ENCODE data around the gene TFPT.

The TFPT gene

DNA sequence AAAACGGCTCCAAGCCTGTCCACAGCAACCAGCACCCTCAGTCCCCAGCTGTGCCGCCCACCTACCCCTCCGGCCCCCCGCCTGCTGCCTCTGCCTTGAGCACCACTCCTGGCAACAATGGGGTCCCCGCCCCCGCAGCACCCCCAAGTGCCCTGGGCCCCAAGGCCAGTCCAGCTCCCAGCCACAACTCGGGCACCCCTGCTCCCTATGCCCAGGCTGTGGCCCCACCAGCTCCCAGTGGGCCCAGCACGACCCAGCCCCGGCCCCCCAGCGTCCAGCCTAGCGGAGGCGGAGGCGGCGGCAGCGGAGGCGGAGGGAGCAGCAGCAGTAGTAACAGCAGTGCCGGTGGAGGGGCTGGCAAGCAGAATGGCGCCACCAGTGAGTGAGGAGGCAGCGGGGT lies 32.7 kb upstream of the TFPT start:
- DNase-seq: no peak

DNA sequence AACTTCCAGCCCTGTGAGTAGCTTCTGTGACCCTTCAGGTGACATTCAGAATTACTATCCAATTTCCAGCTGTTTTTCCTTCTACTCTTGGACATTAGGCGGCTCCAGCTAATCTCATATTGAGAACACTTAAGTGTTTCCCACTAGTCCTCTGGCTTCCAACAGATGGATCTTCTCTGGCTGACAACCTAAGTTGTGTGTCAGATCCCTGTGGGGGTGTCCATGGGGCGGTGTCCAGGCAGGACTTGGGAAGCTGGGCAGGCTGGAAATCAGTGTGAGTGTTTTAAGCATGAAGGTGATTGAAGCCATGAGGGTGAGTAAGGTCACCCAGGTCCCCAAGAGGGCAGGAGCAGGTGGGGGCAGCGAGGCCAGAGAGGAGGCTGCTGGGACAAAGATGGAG lies 32.2 kb upstream of the TFPT start:
- DNase-seq: no peak

DNA sequence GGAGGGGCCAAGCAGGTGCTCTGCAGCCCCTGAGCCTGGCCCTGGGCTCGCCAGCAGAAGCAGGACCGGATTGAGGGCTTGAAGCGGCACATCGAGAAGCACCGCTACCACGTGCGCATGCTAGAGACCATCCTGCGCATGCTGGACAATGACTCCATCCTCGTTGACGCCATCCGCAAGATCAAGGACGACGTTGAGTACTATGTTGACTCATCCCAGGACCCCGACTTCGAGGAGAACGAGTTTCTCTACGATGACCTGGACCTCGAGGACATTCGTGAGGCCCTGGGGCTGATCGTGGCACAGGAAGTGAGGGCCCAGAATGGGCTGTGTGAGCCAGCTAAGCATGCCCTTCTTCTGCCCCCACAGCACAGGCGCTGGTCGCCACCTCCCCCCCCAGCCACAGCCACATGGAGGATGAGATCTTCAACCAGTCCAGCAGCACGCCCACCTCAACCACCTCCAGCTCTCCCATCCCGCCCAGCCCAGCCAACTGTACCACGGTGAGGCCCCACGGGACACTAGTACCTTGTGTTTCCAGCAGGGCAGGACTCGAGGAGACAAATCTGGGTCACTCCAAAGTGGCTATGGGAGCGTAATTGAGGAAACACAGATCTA lies 30.2 kb upstream of the TFPT start:
- no peak for DNase-seq

DNA sequence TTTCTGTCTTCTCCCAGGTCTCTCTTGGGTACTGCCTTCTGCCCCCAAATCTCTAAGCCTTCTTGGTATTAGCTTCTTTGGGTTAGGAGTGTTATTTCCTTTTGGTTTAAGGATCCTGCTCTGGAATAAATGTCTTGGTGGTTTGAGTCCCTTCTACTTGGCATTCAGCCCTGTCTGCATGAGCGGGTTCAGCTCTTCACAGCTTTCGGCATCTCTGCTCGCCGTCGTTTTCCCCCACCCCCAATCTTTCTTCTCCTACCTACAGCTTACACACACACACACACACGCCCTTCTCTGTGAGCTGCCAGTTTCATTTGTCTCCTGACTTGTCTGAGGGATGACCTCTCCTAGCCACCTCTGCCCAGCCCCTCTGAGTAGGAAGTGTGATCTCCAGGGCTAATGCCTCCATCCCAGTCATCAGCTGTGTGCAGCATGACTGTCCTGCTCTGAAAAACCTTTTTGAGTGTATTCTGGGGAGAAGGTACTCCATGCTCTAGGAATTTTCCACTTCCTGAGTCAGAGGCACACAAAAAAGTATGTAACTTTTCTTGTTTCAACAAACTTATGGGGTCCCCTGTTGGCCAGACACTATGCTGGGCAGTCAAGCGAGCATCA lies 26.8 kb upstream of the TFPT start:
- no peak for DNase-seq

DNA sequence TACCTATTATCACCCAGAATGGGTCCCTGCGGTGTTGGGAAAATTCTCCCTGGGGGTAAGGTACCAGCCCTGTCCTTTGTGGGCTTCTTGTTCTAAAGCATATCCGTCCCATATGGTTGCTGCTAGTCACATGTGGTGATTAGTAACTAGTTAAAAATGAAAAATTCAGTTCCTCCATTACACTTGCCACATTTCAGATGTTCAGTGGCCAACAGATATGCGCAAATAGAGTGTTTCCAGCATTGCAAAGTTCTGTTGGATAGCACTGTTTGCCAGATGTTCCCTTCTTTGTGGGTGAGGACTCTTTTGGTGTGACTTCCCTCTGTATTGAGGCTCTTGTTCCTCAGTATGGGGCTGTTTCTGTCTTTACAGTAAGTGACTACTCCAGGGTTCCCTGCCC lies 25.9 kb upstream of the TFPT start:
- DNase-seq: no peak

DNA sequence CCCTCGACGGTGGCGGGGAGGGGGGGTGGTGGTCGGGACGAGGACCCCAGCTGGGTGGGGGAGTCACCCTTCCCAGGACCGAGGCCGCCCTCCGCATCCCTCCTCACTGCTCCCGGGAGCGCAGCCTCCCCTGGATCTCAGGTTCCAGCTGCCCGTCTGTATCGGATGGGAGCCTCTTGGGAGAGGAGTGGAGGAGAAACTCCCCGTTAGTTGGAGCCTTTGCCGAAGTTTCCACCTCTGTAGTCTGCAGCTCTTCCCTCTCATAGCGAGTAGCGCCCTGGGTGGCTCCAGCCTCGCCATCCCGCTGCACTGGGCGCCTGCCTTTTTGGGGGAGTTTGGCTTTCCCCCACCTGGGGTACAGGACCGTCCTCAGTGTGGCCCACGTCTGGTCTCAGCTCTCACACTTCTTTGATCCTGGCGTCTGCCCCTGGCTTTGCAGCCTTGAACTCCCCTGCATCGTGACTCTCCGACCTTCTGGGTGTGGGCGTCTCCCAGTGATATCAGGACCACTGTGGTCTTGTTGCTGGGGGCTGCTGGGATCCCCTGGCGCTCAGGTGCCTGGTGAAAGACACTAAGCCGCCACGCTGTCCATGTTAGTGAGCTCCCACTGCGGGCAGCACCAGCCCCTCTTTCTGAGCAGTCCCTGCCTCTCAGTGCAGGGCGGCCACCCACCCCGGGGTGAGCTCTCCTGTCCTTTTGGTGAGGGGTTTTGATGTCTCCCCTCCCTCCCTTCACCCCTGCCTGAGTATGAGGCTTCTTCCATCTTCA lies 23.2 kb upstream of the TFPT start:
- no peak for DNase-seq

DNA sequence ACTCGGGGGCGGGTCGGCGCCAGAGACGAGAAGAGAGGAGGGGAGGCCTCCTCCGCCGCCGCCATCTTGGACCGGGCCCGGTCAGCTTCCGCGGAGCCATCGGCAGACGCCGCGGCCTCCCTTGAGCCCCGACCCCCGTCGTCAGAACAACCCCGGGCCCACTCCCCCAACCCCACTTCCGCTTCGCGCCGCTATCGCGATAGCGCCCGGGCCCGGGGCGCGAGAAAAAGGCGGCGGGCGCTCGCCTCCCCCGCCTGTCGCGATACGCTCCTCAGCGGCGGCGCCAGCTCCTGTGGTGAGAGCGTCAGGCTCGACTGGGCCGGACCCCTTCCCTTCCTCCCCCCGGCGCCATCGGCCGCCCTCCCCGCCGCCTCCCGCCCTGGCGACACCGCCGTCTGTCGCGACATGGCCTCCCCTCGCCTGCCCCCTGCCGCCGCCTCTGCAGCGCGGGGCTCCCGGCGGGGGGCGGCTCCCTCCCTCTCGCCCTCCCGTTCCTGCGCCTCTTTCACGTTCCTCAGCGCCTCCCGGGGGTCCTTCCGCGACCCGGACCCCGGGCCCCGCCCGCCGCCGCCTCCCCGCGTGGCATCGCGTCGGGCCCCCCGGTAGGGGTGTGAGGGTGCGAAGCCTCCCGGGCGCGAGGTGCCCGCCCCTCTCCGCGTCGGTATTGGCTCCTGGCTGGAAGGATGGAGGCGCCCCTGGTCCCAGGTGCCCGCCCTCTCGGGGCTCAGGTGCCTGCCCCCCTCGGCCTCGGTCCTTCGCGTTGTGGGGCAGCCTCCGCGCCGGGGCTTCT lies 22.4 kb upstream of the TFPT start, which contains the start of gene CNOT3:
Gene CNOT3 (plus strand): TSS at position 64 of the 790 bp plus-strand sequence. CDS start 5,217 bp downstream, outside the sequence.
- no peak for DNase-seq

DNA sequence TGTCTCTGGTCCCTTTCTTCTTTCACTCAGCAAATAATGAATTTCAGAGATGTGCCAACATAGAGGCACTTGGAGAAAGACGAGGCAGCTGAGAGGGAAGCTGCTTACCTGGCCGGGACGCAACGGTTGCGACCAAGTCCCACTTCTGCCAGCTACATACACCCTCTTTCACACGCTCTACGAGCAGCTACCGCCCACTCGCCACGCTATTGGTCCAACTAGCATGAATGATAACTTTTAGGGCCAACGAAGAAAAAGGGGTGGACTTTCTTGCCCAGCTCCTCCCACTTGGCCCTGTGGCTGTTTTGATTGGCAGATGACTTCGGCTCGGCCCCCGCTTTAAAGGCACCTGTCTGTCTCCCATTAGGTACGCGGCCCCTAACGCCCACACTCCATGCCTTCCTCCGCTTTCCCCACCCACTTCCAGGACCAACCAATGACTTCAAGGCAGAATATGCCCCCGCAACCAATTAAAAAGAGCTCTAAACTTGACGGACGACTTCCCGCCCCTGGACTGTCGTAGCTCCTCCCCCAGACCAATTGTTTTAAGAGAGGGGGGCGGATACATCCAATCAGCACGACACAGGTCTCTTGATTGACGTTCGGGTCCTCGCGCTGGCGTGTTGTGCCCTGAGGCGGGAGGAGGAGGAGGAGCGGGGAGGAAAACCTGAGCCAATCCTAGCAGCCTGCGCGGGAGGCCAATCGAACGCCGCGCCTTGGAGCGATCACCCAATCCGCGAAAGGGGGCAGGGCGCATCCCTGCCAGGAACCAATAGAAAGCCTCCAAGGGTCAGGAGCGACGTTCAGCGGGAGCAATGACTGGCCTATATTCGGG lies 21.6 kb upstream of the TFPT start:
- peak; percentile 100 for DNase-seq

DNA sequence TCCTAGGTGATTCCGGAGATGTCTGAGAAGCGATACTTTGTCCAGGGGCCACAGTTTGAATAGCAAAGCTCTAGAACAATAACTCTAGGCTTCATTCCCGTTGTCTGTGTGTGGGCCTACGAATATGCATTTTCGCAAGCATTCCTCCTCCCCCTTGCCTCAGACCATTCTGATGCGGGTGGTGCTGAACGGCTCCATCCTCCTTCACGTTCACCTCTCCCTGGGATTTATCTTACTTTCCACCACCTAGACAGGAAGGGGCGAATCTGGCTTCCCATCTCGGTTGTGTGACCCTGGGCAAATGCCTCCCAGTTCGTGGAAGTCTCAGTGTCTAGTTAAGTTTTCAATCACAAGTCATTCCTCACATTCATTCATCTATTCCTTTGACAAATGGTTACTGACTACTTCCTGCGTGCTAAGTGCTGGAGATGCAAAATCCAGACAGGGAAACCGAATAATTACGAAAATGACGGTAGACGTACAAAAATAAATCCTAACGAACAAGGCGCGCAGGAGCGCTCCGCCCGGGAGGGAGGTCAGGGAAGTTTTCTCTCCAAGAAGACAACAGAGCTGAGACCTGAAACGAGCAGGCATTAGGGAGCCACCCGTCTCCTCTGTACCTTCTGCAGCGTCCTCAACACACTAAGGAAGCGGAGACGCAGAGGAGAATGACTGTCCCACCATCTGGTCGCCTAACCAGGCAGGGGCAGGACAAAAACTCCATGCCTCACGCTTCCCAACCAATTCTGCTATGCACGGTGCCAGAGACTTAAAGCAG lies 20.8 kb upstream of the TFPT start:
- DNase-seq: peak; percentile 80

DNA sequence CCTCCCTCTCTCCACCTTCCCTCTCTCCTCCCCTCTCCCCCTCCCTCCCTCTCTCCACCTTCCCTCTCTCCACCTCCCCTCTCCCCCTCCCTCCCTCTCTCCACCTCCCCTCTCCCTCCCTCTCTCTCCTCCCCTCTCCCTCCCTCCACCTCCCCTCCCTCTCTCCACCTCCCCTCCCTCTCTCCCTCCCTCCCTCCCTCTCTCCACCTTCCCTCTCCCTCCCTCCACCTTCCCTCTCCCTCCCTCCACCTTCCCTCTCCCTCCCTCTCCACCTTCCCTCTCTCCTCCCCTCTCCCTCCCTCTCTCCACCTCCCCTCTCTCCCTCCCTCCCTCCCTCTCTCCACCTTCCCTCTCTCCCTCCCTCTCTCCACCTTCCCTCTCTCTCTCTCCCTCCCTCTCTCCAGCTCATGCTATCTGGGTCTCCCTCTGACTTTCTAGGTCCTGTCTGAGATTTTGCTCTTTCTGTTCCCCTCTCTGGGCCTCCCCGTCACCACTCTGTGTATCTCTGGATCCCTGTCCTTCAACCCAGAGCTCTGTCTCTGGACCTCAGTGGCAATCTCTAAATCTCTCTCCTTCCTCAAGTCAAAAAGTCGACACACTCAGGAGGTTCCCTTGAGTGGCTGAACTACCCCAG lies 18.6 kb upstream of the TFPT start:
- DNase-seq: no peak

DNA sequence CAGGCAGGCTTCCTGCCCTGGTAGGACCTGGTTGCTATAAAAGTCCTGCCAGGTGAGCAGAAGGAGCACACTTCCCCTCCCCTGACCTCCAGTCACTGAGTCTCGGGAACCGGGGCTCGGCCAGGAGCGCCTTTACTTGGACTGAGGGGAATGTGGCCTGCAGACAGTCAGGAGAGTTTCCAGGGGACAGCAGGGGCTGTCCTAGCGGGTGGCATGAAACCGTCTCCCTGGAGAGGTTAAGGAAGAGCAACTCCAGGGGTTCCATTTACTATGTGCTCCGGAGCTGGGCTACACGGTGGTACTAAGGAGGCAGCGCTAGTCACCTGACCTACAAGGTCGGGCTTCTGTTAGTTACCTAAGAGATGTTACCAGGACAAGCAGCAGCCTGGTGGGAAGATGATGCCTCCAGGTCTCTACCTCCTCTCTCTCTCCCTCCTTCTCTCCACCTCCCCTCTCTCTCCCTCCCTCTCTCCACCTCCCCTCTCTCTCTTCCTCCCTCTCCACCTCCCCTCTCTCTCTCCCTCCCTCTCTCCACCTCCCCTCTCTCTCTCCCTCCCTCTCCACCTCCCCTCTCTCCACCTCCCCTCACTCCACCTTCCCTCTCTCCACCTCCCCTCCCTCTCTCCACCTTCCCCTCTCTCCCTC lies 18.0 kb upstream of the TFPT start:
- peak; percentile 87 for DNase-seq

DNA sequence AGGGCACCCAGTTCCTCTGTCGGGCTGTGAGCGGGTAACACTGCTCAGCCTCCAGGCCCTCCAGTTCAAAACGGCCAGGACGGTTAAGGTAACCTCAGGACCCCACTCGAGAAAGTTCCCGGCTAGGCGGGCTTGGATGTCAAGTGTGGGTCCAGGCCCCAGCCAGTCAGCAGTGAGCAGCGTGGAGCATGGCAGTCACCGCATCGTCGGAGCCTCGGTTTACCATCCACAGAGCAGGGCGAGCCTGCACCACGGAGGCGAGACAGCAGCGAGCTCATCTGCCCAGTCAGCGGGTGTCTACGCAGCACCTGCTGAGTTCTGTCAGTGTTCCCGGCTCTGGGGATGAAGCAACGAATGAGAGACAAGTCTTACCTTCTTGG lies 14.2 kb upstream of the TFPT start:
- DNase-seq: no peak

DNA sequence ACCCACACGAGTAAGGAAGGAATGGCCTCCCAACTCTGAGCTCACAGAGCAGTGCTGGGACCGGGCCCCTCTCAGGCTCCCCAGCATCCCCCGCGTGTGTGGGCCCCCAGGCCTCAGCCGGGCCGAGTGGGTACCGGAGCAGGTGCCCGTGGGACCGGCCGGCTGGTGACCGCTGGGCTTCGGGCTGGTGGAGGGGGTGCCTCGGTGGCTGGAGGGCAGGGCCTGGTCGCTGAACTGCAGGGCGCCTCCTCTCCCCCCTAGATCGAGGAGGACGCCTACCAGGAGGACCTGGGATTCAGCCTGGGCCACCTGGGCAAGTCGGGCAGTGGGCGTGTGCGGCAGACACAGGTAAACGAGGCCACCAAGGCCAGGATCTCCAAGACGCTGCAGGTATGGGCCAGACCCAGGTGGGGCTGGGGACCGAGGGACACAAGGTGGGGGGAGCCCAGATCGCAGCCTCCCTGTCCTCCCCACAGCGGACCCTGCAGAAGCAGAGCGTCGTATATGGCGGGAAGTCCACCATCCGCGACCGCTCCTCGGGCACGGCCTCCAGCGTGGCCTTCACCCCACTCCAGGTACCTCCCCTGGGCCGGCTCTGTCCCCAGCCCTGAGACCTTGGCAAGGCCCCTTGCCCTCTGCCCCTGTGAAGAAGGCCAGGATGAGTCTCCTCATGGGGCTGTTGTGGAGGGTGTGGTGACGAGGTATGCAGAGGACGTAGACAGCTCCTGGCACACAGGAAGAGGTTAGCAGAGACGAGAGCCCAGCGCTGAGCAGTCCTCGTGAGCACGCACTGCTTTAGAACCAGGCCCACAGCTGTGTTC lies 13.5 kb upstream of the TFPT start:
- no peak for DNase-seq

DNA sequence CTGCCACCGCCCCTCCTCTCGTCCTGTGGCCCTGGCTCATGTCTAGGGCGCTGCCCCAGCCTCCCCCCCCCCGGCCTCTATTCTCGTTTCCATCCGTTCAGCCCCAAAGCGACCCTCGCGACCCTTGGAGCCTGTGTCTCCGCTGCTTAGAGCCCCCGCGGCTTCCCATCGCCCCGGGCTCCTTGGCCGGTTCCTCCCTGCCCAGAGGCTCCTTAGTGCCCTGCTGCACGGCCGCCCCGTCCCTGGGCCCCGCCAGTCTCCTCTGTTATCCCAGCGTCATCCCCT lies 12.9 kb upstream of the TFPT start:
- no peak for DNase-seq

DNA sequence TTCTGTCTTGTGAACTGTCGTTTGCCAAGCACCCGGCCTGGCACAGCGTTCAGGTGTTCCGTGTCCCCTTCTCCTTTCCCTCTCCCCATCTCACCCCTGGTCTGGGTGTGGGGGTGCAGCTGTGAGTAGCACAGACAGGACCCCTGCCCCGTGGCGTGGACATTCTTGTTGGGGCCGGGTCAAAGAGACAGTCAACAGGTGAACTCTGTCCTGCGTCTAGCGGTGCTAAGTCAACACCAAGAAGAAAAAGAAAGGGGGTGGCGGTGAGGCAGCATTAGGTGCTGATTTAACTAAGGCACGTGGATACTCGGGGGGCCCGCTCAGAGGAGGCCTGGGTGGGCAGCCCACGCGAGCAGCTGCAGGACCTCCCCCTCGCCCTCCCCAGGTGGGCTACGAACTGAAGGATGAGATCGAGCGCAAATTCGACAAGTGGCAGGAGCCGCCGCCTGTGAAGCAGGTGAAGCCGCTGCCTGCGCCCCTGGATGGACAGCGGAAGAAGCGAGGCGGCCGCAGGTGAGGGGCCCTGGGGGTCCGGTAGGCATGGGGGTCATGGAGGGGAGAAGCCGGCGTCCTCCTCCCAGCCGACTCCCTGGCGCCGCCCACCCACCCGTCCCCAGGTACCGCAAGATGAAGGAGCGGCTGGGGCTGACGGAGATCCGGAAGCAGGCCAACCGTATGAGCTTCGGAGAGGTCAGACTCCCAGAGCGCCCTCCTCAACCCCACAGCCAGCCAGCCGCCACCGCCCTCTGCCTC lies 12.4 kb upstream of the TFPT start:
- DNase-seq: no peak

DNA sequence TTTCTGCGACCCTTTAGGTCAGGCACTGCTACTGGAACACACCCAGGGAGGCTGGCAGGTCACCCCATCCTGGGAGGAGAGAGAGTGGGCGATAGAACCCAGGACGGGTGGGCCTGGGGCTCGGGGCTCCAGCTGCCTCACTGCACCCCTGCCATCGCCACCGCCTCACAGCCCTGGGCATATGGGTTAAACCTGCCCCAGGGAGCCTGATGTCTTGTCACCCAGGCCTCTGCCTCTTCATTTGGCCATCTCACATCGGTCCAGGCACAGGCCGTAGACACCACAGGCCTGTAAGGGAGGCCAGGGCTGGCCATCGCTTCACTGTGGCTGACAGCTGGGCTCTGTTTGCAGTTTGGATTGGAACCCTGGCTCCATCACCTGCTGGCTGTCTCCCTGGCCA lies 10.3 kb upstream of the TFPT start:
- no peak for DNase-seq

DNA sequence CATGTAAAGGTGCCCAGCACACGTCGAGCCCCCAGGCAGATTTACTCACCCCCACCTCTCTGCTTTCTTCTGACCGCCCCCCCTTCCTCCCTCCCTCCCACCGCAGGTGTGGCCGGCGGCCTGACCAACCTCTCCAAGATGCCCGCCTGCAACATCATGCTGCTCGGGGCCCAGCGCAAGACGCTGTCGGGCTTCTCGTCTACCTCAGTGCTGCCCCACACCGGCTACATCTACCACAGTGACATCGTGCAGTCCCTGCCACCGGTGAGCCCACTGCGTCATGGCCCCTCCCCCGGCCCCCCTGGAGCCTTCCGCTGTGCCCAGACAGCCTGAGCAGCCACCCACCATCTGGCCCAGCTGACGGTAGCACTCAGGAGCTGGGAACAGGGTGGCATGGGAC lies 8.9 kb upstream of the TFPT start:
- DNase-seq: no peak

DNA sequence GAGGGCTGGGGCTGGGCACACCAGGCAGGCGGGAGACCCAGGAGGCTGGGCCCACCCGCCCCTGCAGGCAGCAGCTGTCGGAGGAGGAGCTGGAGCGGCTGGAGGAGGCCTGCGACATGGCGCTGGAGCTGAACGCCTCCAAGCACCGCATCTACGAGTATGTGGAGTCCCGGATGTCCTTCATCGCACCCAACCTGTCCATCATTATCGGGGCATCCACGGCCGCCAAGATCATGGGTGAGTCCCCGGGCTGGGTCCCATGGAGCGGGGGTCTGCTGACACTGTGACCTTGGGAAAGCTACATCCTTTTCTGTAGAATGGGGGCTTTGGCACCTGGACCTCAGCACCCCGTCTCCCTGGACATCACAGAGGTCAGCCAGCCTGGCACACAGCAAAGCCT lies 8.2 kb upstream of the TFPT start:
- no peak for DNase-seq

DNA sequence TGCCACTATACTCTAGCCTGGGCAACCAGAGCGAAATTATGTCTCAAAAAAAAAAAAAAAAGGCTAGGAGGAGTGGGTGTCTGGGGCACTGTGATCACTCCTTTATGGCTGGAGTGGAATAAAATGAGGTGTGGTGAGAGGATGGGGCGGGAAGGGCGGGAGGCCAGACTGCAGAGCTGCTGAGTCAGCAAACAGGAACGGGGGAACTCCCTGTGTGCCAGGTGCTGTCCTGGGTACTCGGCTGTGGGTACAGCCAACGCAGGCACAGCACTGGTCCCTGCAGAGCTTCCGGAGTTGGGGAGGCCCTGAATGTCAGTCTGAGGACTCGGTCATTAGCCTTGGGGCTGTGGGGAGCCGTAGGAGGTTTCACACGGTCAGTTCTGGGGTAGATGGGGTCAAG lies 5.8 kb upstream of the TFPT start:
- no peak for DNase-seq
